NCI-H187 (cell line): ENCODE results near the gene PSMF1.
"Not testable (repeated sequence)": the region's sequence is repeated elsewhere in the genome, so short reads cannot be mapped to it uniquely, and the experiment has no call there.

Experiments used
- DNase-seq, 2 experiments: peaks; one replicate each; lab custom pipeline; 2025; lab: John Stamatoyannopoulos, UW

PSMF1 gene

GRCh38 chr20:1215386-1216170, 97.2 kb downstream of the PSMF1 start:
- DNase-seq = no peak

- not testable (repeated sequence) for DNase-seq
Measured at GRCh38 chr20:1216527-1217427, 98.4 kb downstream of the PSMF1 start.
